ENCODE results near the gene SLC17A7. TPM values are rescaled to one million over a fixed set of nuclear protein-coding genes. Genes with fewer than 3 reads are reported as not detected.

SLC17A7 gene
- total and polyA plus RNA-seq, 2 donors (not counting 1 experiment from before 2014, with no cell fraction given), result 0.08 to 0.33 TPM

DNA sequence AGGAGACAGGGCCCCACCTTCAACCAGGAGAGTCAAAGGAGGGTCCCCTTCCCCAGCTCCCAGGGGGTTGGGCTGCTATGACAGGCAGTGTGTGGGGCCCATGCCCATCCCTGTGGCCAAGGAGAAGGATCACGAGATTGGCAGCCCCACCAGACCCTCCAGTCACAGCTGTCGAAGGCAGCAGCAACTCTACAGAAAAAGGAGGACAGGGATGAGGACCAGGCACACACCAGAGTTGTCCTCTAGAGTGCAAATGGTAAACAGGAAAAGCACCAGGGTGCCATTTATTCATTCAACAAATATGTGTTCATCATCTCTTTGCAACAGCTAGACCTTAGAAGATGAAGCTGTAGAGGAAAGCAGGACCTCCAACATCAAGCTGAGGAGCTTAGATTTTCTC lies 22.2 kb downstream of the SLC17A7 start:
- no peaks in the 10 kb centered on the region for H4K20me1 ChIP-seq (ENCODE audit: control insufficient read depth, extremely low read depth, insufficient read depth, low read length)
- no peak overlapping the region for H2AFZ ChIP-seq (ENCODE audit: low read length)
- no peak overlapping the region for H3K27ac ChIP-seq (ENCODE audit: insufficient read depth, low read length)
- no peaks in the 10 kb centered on the region for H3K4me1 ChIP-seq (ENCODE audit: control insufficient read depth, extremely low read depth, insufficient read depth, low read length)
- no peaks in the 10 kb centered on the region for H3K9me3 ChIP-seq (ENCODE audit: control insufficient read depth, insufficient read depth, low read depth, low read length)
- no peak for DNase-seq (ENCODE audit: low read depth in 2 of 2)
- H3K36me3 ChIP-seq (ENCODE audit: control insufficient read depth, insufficient read depth, low read length), result no peaks in the 10 kb centered on the region
- peaks cover 61% of the 10 kb centered on the region for H3K27me3 ChIP-seq (ENCODE audit: control insufficient read depth, insufficient read depth, low read length)
- no peak overlapping the region for H3K4me2 ChIP-seq (ENCODE audit: extremely low read depth, insufficient read depth, low read length)
- TF ChIP-seq, protein P1, sequence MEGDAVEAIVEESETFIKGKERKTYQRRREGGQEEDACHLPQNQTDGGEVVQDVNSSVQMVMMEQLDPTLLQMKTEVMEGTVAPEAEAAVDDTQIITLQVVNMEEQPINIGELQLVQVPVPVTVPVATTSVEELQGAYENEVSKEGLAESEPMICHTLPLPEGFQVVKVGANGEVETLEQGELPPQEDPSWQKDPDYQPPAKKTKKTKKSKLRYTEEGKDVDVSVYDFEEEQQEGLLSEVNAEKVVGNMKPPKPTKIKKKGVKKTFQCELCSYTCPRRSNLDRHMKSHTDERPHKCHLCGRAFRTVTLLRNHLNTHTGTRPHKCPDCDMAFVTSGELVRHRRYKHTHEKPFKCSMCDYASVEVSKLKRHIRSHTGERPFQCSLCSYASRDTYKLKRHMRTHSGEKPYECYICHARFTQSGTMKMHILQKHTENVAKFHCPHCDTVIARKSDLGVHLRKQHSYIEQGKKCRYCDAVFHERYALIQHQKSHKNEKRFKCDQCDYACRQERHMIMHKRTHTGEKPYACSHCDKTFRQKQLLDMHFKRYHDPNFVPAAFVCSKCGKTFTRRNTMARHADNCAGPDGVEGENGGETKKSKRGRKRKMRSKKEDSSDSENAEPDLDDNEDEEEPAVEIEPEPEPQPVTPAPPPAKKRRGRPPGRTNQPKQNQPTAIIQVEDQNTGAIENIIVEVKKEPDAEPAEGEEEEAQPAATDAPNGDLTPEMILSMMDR (conservative IDR thresholded peaks at IDR 0.05 in 1 of 2, IDR thresholded peaks at IDR 0.05 in 1 of 2; ENCODE audit: low read depth in 1 of 2, low read length in 2 of 2), result no peak
- H3K9ac ChIP-seq (ENCODE audit: insufficient read depth, low read length), result no peak overlapping the region
- H3K4me3 ChIP-seq (replicated peaks in 1 of 4; ENCODE audit: control extremely low read depth in 1 of 4, insufficient read depth in 1 of 4, low read depth in 3 of 4, low read length in 4 of 4), result no peak overlapping the region
- H3K79me2 ChIP-seq (ENCODE audit: control insufficient read depth, insufficient read depth, low read length), result no peaks in the 10 kb centered on the region

DNA sequence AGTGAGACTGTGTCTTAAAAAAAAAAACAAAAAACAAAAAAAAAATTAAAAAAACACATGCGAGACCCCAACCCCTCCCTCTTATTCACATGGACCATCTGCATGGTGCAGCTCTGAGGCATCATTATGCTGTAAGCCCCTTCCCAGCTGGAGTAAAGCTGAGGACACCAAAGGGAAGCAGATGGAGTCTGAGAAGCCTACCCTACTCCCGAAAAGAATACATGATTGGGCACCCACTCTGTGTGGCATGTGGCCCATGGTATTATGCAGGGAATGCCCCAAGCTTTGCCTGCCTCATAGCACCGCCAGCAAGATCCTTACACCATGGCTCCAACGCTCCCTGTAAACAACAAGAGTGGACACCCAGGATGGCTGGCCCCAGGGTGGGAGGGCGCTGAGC lies 22.8 kb downstream of the SLC17A7 start:
- no peaks in the 10 kb centered on the region for H4K20me1 ChIP-seq (ENCODE audit: control insufficient read depth, extremely low read depth, insufficient read depth, low read length)
- no peaks in the 10 kb centered on the region for H3K36me3 ChIP-seq (ENCODE audit: control insufficient read depth, insufficient read depth, low read length)
- TF ChIP-seq, protein P1 (conservative IDR thresholded peaks at IDR 0.05 in 1 of 2, IDR thresholded peaks at IDR 0.05 in 1 of 2; ENCODE audit: low read depth in 1 of 2, low read length in 2 of 2), result no peak
- no peak for TF ChIP-seq EZH2 (IDR thresholded peaks at IDR 0.05; ENCODE audit: low read length, missing control alignments)
- H3K4me2 ChIP-seq (ENCODE audit: extremely low read depth, insufficient read depth, low read length), result no peak overlapping the region
- no peaks in the 10 kb centered on the region for H3K4me1 ChIP-seq (ENCODE audit: control insufficient read depth, extremely low read depth, insufficient read depth, low read length)
- no peak overlapping the region for H3K27ac ChIP-seq (ENCODE audit: insufficient read depth, low read length)
- no peaks in the 10 kb centered on the region for H3K79me2 ChIP-seq (ENCODE audit: control insufficient read depth, insufficient read depth, low read length)
- no peak overlapping the region for H2AFZ ChIP-seq (ENCODE audit: low read length)
- H3K27me3 ChIP-seq (ENCODE audit: control insufficient read depth, insufficient read depth, low read length), result peaks cover 55% of the 10 kb centered on the region
- H3K9ac ChIP-seq (ENCODE audit: insufficient read depth, low read length), result no peak overlapping the region
- no peak overlapping the region for H3K4me3 ChIP-seq (replicated peaks in 1 of 4; ENCODE audit: control extremely low read depth in 1 of 4, insufficient read depth in 1 of 4, low read depth in 3 of 4, low read length in 4 of 4)
- no peaks in the 10 kb centered on the region for H3K9me3 ChIP-seq (ENCODE audit: control insufficient read depth, insufficient read depth, low read depth, low read length)
- DNase-seq (ENCODE audit: low read depth in 2 of 2), result no peak

DNA sequence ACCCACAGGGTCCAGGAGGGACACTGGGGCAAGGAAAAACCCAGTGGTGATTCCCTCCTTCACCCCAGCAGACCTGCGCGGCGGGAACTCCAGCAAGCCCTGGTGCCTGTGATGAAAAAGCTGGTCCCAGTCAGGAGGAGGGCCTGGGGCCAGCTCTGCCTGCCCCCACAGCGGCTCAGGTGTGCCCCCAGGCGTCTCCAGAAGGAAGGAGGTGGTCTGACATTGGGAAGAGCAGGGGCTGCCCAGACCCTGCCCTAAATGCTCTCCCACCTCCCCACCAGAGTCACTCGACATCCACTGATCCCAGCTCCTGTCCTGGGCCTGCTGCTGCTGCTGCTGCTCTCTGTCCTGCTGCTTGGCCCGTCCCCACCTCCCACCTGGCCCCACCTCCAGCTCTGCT lies 24.2 kb downstream of the SLC17A7 start:
- Histone ChIP-seq H3K27ac (ENCODE audit: insufficient read depth, low read length) (no peak overlapping the region), H3K4me2 (ENCODE audit: extremely low read depth, insufficient read depth, low read length) (no peak overlapping the region), H3K4me1 (ENCODE audit: control insufficient read depth, extremely low read depth, insufficient read depth, low read length) (no peaks in the 10 kb centered on the region), H3K36me3 (ENCODE audit: control insufficient read depth, insufficient read depth, low read length) (no peaks in the 10 kb centered on the region), H3K27me3 (ENCODE audit: control insufficient read depth, insufficient read depth, low read length) (peaks cover 46% of the 10 kb centered on the region), H3K9me3 (ENCODE audit: control insufficient read depth, insufficient read depth, low read depth, low read length) (no peaks in the 10 kb centered on the region), H2AFZ (ENCODE audit: low read length) (no peak overlapping the region), H3K9ac (ENCODE audit: insufficient read depth, low read length) (no peak overlapping the region), H3K4me3 (replicated peaks in 1 of 4; ENCODE audit: control extremely low read depth in 1 of 4, insufficient read depth in 1 of 4, low read depth in 3 of 4, low read length in 4 of 4) (no peak overlapping the region), H4K20me1 (ENCODE audit: control insufficient read depth, extremely low read depth, insufficient read depth, low read length) (no peaks in the 10 kb centered on the region), H3K79me2 (ENCODE audit: control insufficient read depth, insufficient read depth, low read length) (no peaks in the 10 kb centered on the region)
- DNase-seq (ENCODE audit: low read depth in 2 of 2), result no peak
- no peak for TF ChIP-seq EZH2 (IDR thresholded peaks at IDR 0.05; ENCODE audit: low read length, missing control alignments)
- TF ChIP-seq, protein P1 (conservative IDR thresholded peaks at IDR 0.05 in 1 of 2, IDR thresholded peaks at IDR 0.05 in 1 of 2; ENCODE audit: low read depth in 1 of 2, low read length in 2 of 2), result no peak

All from fibroblast of lung (primary cell).